IPS-15b (cell line): ENCODE results near the gene ITGAE.
"Not testable (repeated sequence)": the region's sequence is repeated elsewhere in the genome, so short reads cannot be mapped to it uniquely, and the experiment has no call there.

Experiments
- H3K27me3 ChIP-seq: one replicate; pipeline ENCODE4 v1.6.1; 2013; ENCODE audit warnings: low read length; ENCODE audit not compliant: control insufficient read depth, insufficient read depth
- H3K36me3 ChIP-seq: one replicate; pipeline ENCODE4 v1.6.1; 2013; ENCODE audit warnings: low read length; ENCODE audit not compliant: control insufficient read depth, insufficient read depth
- H3K4me1 ChIP-seq: one replicate; pipeline ENCODE4 v1.6.1; 2013; ENCODE audit warnings: mild to moderate bottlenecking, low read length; ENCODE audit not compliant: control insufficient read depth, insufficient read depth
- H3K4me3 ChIP-seq: one replicate; pipeline ENCODE4 v1.5.1; 2013; ENCODE audit warnings: low read depth, low read length
- H3K9ac ChIP-seq: one replicate; pipeline ENCODE4 v1.6.1; 2013; ENCODE audit warnings: low read depth, mild to moderate bottlenecking, low read length
- H3K9me3 ChIP-seq: one replicate; pipeline ENCODE4 v1.6.1; 2013; ENCODE audit warnings: mild to moderate bottlenecking, low read length; ENCODE audit not compliant: control insufficient read depth, insufficient read depth

The ITGAE gene

GRCh38 chr17:3801347-3801746, 359 bp upstream of the ITGAE start:
- no peaks in the 10 kb centered on the region for H3K4me1 ChIP-seq
- H3K9me3 ChIP-seq: no peaks in the 10 kb centered on the region
- H3K27me3 ChIP-seq: no peaks in the 10 kb centered on the region
- H3K4me3 ChIP-seq: no peak overlapping the region
- H3K36me3 ChIP-seq: peaks cover 5% of the 10 kb centered on the region
- no peak overlapping the region for H3K9ac ChIP-seq

- Histone ChIP-seq H3K4me1 (no peaks in the 10 kb centered on the region), H3K36me3 (peaks cover 5% of the 10 kb centered on the region), H3K9ac (no peak overlapping the region), H3K4me3 (no peak overlapping the region), H3K27me3 (no peaks in the 10 kb centered on the region), H3K9me3 (no peaks in the 10 kb centered on the region)
Measured at GRCh38 chr17:3799181-3799945, 1.6 kb downstream of the ITGAE start.

GRCh38 chr17:3798273-3799180, 2.5 kb downstream of the ITGAE start:
- Histone ChIP-seq H3K27me3 (no peaks in the 10 kb centered on the region), H3K4me1 (no peaks in the 10 kb centered on the region), H3K36me3 (peaks cover 5% of the 10 kb centered on the region), H3K9me3 (no peaks in the 10 kb centered on the region), H3K4me3 (no peak overlapping the region), H3K9ac (no peak overlapping the region)

- H3K9ac ChIP-seq: no peak overlapping the region
- no peaks in the 10 kb centered on the region for H3K4me1 ChIP-seq
- no peak overlapping the region for H3K4me3 ChIP-seq
- H3K9me3 ChIP-seq: no peaks in the 10 kb centered on the region
- no peaks in the 10 kb centered on the region for H3K36me3 ChIP-seq
- H3K27me3 ChIP-seq: no peaks in the 10 kb centered on the region
Measured at GRCh38 chr17:3796822-3797170, 4.2 kb downstream of the ITGAE start.

GRCh38 chr17:3796110-3796821, 4.7 kb downstream of the ITGAE start:
- no peaks in the 10 kb centered on the region for H3K9me3 ChIP-seq
- H3K9ac ChIP-seq: no peak overlapping the region
- no peak overlapping the region for H3K4me3 ChIP-seq
- no peaks in the 10 kb centered on the region for H3K36me3 ChIP-seq
- H3K27me3 ChIP-seq: no peaks in the 10 kb centered on the region
- no peaks in the 10 kb centered on the region for H3K4me1 ChIP-seq

GRCh38 chr17:3795390-3796102, 5.4 kb downstream of the ITGAE start:
- no peaks in the 10 kb centered on the region for H3K36me3 ChIP-seq

GRCh38 chr17:3794557-3795389, 6.2 kb downstream of the ITGAE start:
- Histone ChIP-seq H3K9ac (no peak overlapping the region), H3K9me3 (no peaks in the 10 kb centered on the region), H3K4me3 (no peak overlapping the region), H3K4me1 (no peaks in the 10 kb centered on the region), H3K27me3 (no peaks in the 10 kb centered on the region), H3K36me3 (no peaks in the 10 kb centered on the region)

More at GRCh38 chr17:3795390-3796102, 5.4 kb downstream of the ITGAE start:
- no peaks in the 10 kb centered on the region for H3K9me3 ChIP-seq
- no peak overlapping the region for H3K4me3 ChIP-seq
- no peak overlapping the region for H3K9ac ChIP-seq
- no peaks in the 10 kb centered on the region for H3K27me3 ChIP-seq
- H3K4me1 ChIP-seq: no peaks in the 10 kb centered on the region

- not testable (repeated sequence) for H3K36me3 ChIP-seq, H3K27me3 ChIP-seq, H3K9me3 ChIP-seq, H3K9ac ChIP-seq, H3K4me1 ChIP-seq, H3K4me3 ChIP-seq
Measured at GRCh38 chr17:3794152-3794551, 6.8 kb downstream of the ITGAE start.

GRCh38 chr17:3793258-3793657, 7.7 kb downstream of the ITGAE start:
- not testable (repeated sequence) for H3K4me3 ChIP-seq, H3K9ac ChIP-seq, H3K36me3 ChIP-seq, H3K27me3 ChIP-seq, H3K4me1 ChIP-seq, H3K9me3 ChIP-seq

- Histone ChIP-seq H3K9ac (no peak overlapping the region), H3K4me3 (no peak overlapping the region), H3K36me3 (no peaks in the 10 kb centered on the region), H3K9me3 (no peaks in the 10 kb centered on the region), H3K27me3 (no peaks in the 10 kb centered on the region), H3K4me1 (no peaks in the 10 kb centered on the region)
Measured at GRCh38 chr17:3792481-3792880, 8.5 kb downstream of the ITGAE start.

- H3K27me3 ChIP-seq: no peaks in the 10 kb centered on the region
- H3K4me1 ChIP-seq: no peaks in the 10 kb centered on the region
- no peak overlapping the region for H3K4me3 ChIP-seq
- H3K9me3 ChIP-seq: no peaks in the 10 kb centered on the region
- no peak overlapping the region for H3K9ac ChIP-seq
- no peaks in the 10 kb centered on the region for H3K36me3 ChIP-seq
Measured at GRCh38 chr17:3788200-3788599, 12.8 kb downstream of the ITGAE start.
